ENCODE data around the gene ZBED1. TPM values are rescaled to one million over a fixed set of nuclear protein-coding genes. Genes with fewer than 3 reads are reported as not detected.
"Not testable (repeated sequence)": the region's sequence is repeated elsewhere in the genome, so short reads cannot be mapped to it uniquely, and the experiment has no call there.

Gene ZBED1
- total RNA-seq, 2 donors from 2014 or later, result 33.3 to 44.6 TPM

DNA sequence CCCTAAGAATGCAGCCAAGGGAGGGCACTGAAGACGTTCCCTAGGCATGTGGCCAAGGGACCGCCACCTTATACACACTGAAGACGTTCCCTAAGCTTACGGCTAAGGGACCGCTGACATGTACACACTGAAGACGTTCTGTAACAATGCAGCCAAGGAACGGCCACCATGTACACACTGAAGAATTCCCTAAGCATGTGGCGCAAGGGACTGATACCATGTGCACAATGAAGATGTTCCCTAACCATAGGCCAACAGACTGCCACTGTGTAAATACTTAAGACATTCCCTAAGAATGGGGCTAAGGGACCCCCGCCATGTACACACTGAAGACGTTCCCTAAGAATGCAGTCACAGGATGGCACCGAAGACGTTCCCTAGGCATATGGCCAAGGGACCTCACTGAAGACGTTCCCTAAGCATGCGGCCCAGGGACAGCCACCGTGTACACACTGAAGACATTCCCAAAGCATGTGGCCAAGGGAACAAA is 36.1 kb downstream of the ZBED1 start:
- Histone ChIP-seq H3K9me3 (no peaks in the 10 kb centered on the region), H3K9ac (ENCODE audit: low read depth in 2 of 2, low read length in 2 of 2) (no peak overlapping the region), H3K4me3 (no peak overlapping the region), H3K36me3 (no peaks in the 10 kb centered on the region), H3K27me3 (no peaks in the 10 kb centered on the region), H3K4me1 (no peaks in the 10 kb centered on the region), H3K27ac (no peak overlapping the region)
- no peak for DNase-seq
- TF ChIP-seq, protein P1, sequence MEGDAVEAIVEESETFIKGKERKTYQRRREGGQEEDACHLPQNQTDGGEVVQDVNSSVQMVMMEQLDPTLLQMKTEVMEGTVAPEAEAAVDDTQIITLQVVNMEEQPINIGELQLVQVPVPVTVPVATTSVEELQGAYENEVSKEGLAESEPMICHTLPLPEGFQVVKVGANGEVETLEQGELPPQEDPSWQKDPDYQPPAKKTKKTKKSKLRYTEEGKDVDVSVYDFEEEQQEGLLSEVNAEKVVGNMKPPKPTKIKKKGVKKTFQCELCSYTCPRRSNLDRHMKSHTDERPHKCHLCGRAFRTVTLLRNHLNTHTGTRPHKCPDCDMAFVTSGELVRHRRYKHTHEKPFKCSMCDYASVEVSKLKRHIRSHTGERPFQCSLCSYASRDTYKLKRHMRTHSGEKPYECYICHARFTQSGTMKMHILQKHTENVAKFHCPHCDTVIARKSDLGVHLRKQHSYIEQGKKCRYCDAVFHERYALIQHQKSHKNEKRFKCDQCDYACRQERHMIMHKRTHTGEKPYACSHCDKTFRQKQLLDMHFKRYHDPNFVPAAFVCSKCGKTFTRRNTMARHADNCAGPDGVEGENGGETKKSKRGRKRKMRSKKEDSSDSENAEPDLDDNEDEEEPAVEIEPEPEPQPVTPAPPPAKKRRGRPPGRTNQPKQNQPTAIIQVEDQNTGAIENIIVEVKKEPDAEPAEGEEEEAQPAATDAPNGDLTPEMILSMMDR (IDR thresholded peaks at IDR 0.05), result no peak
- intact Hi-C loops (cut with DNase I), result no loop called here

- TF ChIP-seq, protein P1 (IDR thresholded peaks at IDR 0.05), result no peak
- Histone ChIP-seq H3K27me3 (no peaks in the 10 kb centered on the region), H3K4me3 (no peak overlapping the region), H3K4me1 (no peaks in the 10 kb centered on the region), H3K27ac (no peak overlapping the region), H3K36me3 (no peaks in the 10 kb centered on the region), H3K9ac (ENCODE audit: low read depth in 2 of 2, low read length in 2 of 2) (no peak overlapping the region), H3K9me3 (no peaks in the 10 kb centered on the region)
- DNase-seq, result no peak
- intact Hi-C loops (cut with DNase I), result no loop called here
Measured at GRCh38 chrX:2463973-2464676, 36.7 kb downstream of the ZBED1 start.

DNA sequence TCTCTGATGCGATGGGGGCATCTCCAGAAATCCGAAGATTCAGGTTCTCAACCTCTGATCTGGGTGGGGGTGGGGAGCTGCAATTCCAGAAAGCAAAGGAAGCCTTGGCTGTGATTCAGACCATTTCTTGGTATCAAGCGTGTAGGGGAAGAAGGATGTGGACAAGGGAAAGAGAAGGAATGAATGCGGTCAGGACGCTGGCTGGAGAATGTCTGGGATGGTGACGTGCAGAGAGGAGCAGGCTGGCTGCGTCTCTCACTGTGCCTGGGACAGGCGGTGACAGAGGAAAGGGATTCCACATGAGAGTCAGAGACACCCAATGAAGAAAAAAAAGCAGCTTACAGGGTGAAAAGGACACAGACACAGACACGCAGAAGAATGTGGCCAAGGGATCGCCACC is 37.3 kb downstream of the ZBED1 start:
- H3K4me1 ChIP-seq; H3K4me3 ChIP-seq; H3K27ac ChIP-seq; H3K9ac ChIP-seq (ENCODE audit: low read depth in 2 of 2, low read length in 2 of 2); intact Hi-C loops (cut with DNase I); H3K36me3 ChIP-seq; H3K27me3 ChIP-seq; DNase-seq; H3K9me3 ChIP-seq: not testable (repeated sequence)

GRCh38 chrX:2462780-2463179 is 38.0 kb downstream of the ZBED1 start:
- TF ChIP-seq, protein P1 (IDR thresholded peaks at IDR 0.05), result no peak
- H3K4me3 ChIP-seq, result no peak overlapping the region

DNA sequence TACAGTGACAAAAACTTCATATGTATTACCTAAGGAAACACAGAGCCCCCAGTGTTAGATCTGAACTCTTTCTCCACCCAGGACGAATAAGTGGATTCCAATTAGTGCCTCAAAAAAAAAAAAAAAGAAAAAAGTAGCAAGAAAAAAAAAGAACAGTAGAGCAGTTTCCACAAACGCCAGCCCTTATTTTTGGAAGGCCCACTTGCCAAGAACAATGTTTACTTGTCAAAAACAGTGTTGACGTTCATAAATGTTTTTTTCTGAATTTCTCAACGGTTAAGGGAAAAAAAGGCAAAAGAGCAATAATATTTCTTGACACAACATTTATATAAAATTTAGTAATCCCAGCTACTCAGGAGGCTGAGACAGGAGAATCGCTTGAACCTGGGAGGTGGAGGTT is 38.7 kb downstream of the ZBED1 start:
- Histone ChIP-seq H3K36me3 (no peaks in the 10 kb centered on the region), H3K4me3 (no peak overlapping the region), H3K9ac (ENCODE audit: low read depth in 2 of 2, low read length in 2 of 2) (no peak overlapping the region), H3K4me1 (no peaks in the 10 kb centered on the region), H3K27me3 (no peaks in the 10 kb centered on the region), H3K27ac (no peak overlapping the region), H3K9me3 (no peaks in the 10 kb centered on the region)
- TF ChIP-seq, protein P1 (IDR thresholded peaks at IDR 0.05), result no peak
- intact Hi-C loops (cut with DNase I), result no loop called here
- DNase-seq, result no peak

More at GRCh38 chrX:2462780-2463179, 38.0 kb downstream of the ZBED1 start:
- no peaks in the 10 kb centered on the region for H3K36me3 ChIP-seq
- intact Hi-C loops (cut with DNase I), result no loop called here
- H3K9me3 ChIP-seq, result no peaks in the 10 kb centered on the region
- no peaks in the 10 kb centered on the region for H3K27me3 ChIP-seq
- no peaks in the 10 kb centered on the region for H3K4me1 ChIP-seq
- H3K27ac ChIP-seq, result no peak overlapping the region
- H3K9ac ChIP-seq (ENCODE audit: low read depth in 2 of 2, low read length in 2 of 2), result no peak overlapping the region
- no peak for DNase-seq

DNA sequence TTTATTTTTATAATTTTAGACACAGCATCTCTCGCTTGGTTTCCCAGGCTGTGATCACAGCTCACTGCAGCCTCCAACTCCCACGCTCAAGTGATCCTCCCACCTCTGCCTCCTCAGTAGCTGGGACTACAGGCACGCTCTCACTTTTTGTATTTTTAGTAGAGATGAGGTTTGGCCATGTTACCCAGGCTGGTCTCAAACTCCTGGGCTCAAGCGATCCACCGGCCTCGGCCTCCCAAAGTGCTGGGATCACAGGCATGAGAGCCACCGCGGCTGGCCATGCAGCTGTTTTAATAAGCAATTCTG is 39.1 kb downstream of the ZBED1 start:
- H3K9ac ChIP-seq (ENCODE audit: low read depth in 2 of 2, low read length in 2 of 2), result no peak overlapping the region
- no peak overlapping the region for H3K4me3 ChIP-seq
- H3K4me1 ChIP-seq, result no peaks in the 10 kb centered on the region
- TF ChIP-seq, protein P1 (IDR thresholded peaks at IDR 0.05), result no peak
- H3K27me3 ChIP-seq, result no peaks in the 10 kb centered on the region
- H3K36me3 ChIP-seq, result no peaks in the 10 kb centered on the region
- intact Hi-C loops (cut with DNase I), result no loop called here
- no peaks in the 10 kb centered on the region for H3K9me3 ChIP-seq
- no peak for DNase-seq
- no peak overlapping the region for H3K27ac ChIP-seq

DNA sequence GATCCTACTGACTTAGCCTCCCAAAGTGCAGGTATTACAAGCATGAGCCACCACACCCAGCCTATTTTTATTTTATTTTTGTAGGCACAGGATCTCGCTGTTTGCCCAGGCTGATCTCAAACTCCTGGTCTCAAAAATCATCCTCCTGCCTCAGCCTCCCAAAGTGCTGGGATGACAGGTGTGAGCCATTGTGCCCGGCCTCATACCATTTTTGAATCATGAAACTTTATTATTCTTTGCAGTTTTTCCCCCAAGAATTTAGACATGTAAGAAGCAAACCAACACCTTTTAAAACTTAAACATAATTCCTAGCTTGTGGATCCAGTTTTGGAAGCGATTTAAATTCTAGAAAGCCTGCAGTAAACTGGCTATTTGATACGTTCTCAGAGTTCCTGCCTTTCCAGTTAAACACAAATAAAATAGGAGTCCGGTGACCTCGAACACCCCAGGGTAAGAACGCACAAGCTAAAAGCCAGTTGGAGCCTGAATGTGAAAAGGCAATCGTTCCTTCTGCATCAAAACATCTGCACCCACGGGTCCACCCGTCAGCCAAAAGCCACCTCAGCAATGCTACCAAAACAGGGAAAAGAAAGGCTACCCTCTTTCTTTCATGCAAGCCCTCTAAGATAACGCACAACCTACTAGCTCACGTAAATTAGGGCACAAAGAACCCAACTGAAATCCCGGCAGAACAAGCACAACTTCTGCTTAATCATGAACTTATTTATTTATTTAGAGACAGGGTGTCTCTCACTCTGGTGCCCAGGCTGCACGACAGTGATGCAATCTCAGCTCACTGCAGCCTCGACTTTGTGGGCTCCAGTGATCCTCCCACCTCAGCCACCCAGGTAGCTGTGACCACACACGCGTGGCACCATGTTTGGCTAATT is 39.7 kb downstream of the ZBED1 start:
- H3K4me3 ChIP-seq; H3K27me3 ChIP-seq; intact Hi-C loops (cut with DNase I); H3K36me3 ChIP-seq; H3K9me3 ChIP-seq; H3K4me1 ChIP-seq; DNase-seq; H3K27ac ChIP-seq; H3K9ac ChIP-seq (ENCODE audit: low read depth in 2 of 2, low read length in 2 of 2): not testable (repeated sequence)

GRCh38 chrX:2460048-2460447 is 40.7 kb downstream of the ZBED1 start:
- H3K4me1 ChIP-seq; H3K4me3 ChIP-seq; intact Hi-C loops (cut with DNase I); H3K27ac ChIP-seq; H3K27me3 ChIP-seq; H3K9ac ChIP-seq (ENCODE audit: low read depth in 2 of 2, low read length in 2 of 2); DNase-seq; H3K9me3 ChIP-seq; H3K36me3 ChIP-seq: not testable (repeated sequence)

All from colonic mucosa (tissue), 4 donors.